HL-60 (cell line): Measurements from ENCODE around the gene USP8.
"Not testable (repeated sequence)": the region's sequence is repeated elsewhere in the genome, so short reads cannot be mapped to it uniquely, and the experiment has no call there.

Source experiments
- DNase-seq, 2 experiments: peaks; one replicate each; pipeline ENCODE4 v3.0.0-alpha.2; 2010 to 2020; ENCODE audit warnings: low read depth in 1 of 2, low spot score in 1 of 2
- H3K27ac ChIP-seq: fragments of 250-450 bp; sonication (Bioruptor Pico); replicated peaks from 2 replicates; pipeline ENCODE4 v1.5.1; 2020; ENCODE audit warnings: mild to moderate bottlenecking, moderate library complexity
- H3K27me3 ChIP-seq: fragments of 250-450 bp; sonication (Bioruptor Pico); 2 replicates; pipeline ENCODE4 v1.5.1; 2021; ENCODE audit warnings: mild to moderate bottlenecking, moderate library complexity; ENCODE audit not compliant: insufficient read depth, poor library complexity, severe bottlenecking
- H3K4me3 ChIP-seq: replicated peaks from 2 replicates; pipeline ENCODE4 v1.5.1; 2011; ENCODE audit warnings: mild to moderate bottlenecking, control low read depth, low read length; ENCODE audit not compliant: insufficient read depth
- GABPA ChIP-seq: IDR thresholded peaks from 2 replicates; pipeline ENCODE4 v1.6.1; 2012; ENCODE audit warnings: low read depth
- POLR2AphosphoS5 ChIP-seq: IDR thresholded peaks from 2 replicates; pipeline ENCODE4 v1.6.1; 2012; ENCODE audit warnings: low read depth
- SPI1 ChIP-seq: IDR thresholded peaks from 2 replicates; pipeline ENCODE4 v1.6.1; 2012; ENCODE audit warnings: low read depth, mild to moderate bottlenecking, borderline replicate concordance
- TF ChIP-seq, protein P1 (sequence below): IDR thresholded peaks from 2 replicates; pipeline ENCODE4 v1.6.1; 2012; ENCODE audit warnings: low read depth; ENCODE audit not compliant: insufficient replicate concordance
- TF ChIP-seq, protein P2 (sequence below): IDR thresholded peaks from one replicate; pipeline ENCODE4 v1.5.1; 2011; ENCODE audit warnings: low read length, control low read depth, inconsistent platforms; ENCODE audit not compliant: insufficient read depth

Gene USP8

DNA sequence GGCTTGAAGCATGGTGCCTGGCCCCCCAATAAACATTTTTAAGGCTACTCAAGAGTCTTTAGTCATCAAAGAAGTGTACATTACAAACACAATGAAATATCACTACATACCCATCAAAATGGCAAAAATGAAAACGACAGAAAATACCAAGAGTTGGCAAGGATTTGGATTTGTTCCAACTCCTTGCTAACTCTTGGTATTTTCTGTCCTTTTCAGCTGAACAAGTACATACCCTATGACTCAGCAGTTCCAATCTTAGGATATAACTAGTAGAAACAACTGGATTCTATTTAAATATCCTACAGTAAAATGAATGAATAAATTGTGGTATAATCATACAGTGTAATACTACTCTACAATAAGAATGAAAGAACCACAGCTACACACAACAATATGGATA lies 44.1 kb upstream of the USP8 start:
- Histone ChIP-seq H3K4me3 (no peak overlapping the region), H3K27me3 (no peaks in the 10 kb centered on the region), H3K27ac (no peak overlapping the region)
- TF ChIP-seq, protein P1, sequence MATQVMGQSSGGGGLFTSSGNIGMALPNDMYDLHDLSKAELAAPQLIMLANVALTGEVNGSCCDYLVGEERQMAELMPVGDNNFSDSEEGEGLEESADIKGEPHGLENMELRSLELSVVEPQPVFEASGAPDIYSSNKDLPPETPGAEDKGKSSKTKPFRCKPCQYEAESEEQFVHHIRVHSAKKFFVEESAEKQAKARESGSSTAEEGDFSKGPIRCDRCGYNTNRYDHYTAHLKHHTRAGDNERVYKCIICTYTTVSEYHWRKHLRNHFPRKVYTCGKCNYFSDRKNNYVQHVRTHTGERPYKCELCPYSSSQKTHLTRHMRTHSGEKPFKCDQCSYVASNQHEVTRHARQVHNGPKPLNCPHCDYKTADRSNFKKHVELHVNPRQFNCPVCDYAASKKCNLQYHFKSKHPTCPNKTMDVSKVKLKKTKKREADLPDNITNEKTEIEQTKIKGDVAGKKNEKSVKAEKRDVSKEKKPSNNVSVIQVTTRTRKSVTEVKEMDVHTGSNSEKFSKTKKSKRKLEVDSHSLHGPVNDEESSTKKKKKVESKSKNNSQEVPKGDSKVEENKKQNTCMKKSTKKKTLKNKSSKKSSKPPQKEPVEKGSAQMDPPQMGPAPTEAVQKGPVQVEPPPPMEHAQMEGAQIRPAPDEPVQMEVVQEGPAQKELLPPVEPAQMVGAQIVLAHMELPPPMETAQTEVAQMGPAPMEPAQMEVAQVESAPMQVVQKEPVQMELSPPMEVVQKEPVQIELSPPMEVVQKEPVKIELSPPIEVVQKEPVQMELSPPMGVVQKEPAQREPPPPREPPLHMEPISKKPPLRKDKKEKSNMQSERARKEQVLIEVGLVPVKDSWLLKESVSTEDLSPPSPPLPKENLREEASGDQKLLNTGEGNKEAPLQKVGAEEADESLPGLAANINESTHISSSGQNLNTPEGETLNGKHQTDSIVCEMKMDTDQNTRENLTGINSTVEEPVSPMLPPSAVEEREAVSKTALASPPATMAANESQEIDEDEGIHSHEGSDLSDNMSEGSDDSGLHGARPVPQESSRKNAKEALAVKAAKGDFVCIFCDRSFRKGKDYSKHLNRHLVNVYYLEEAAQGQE: no peak
- TF ChIP-seq GABPA (no peak), SPI1 (no peak), POLR2AphosphoS5 (no peak)
- TF ChIP-seq, protein P2, sequence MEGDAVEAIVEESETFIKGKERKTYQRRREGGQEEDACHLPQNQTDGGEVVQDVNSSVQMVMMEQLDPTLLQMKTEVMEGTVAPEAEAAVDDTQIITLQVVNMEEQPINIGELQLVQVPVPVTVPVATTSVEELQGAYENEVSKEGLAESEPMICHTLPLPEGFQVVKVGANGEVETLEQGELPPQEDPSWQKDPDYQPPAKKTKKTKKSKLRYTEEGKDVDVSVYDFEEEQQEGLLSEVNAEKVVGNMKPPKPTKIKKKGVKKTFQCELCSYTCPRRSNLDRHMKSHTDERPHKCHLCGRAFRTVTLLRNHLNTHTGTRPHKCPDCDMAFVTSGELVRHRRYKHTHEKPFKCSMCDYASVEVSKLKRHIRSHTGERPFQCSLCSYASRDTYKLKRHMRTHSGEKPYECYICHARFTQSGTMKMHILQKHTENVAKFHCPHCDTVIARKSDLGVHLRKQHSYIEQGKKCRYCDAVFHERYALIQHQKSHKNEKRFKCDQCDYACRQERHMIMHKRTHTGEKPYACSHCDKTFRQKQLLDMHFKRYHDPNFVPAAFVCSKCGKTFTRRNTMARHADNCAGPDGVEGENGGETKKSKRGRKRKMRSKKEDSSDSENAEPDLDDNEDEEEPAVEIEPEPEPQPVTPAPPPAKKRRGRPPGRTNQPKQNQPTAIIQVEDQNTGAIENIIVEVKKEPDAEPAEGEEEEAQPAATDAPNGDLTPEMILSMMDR: no peak
- DNase-seq: no peak

DNA sequence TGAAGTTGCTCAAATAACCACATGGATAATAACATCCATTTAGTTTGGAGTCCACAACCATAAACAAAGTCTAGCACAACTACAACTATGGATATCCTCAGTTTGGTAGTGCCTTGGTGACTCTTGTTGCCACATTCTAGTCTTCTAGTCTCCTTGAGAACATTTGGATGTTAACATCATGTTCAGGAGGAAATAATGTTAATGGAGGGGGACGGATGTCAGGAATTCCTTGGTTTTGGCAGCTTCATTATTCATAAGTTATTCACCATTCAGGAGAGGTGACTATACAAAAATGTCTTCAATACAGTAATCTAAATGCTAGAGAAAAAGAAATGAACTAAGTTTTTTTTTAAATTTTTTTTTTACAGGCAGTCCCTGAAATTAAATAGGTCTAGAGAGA lies 42.8 kb upstream of the USP8 start:
- Histone ChIP-seq H3K4me3 (no peak overlapping the region), H3K27me3 (no peaks in the 10 kb centered on the region), H3K27ac (no peak overlapping the region)
- TF ChIP-seq SPI1 (no peak), POLR2AphosphoS5 (no peak), GABPA (no peak)
- TF ChIP-seq, protein P2: no peak
- TF ChIP-seq, protein P1: no peak
- DNase-seq: no peak

DNA sequence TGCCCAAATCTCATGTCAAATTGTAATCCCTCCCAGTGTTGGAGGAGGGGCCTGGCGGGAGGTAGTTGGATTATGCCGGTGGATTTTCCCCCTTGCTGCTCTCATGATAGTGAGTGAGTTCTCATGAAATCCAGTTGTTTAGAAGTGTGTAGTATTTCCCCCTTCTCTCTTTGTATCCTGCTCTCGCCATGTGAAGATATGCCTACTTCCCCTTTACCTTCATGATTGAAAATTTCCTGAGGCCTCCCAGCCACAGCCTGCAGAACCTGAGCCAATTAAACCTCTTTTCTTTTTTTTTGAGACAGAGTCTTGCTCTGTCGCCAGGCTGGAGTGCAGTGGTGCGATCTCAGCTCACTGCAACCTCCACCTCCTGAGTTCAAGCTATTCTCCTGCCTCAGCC lies 41.8 kb upstream of the USP8 start:
- H3K27ac ChIP-seq, H3K27me3 ChIP-seq, H3K4me3 ChIP-seq: not testable (repeated sequence)
- peak; percentile 53; the same call in 1 of the 2 replicates for TF ChIP-seq SPI1
- peak in 1 of 2 experiments; percentile 47 for DNase-seq

DNA sequence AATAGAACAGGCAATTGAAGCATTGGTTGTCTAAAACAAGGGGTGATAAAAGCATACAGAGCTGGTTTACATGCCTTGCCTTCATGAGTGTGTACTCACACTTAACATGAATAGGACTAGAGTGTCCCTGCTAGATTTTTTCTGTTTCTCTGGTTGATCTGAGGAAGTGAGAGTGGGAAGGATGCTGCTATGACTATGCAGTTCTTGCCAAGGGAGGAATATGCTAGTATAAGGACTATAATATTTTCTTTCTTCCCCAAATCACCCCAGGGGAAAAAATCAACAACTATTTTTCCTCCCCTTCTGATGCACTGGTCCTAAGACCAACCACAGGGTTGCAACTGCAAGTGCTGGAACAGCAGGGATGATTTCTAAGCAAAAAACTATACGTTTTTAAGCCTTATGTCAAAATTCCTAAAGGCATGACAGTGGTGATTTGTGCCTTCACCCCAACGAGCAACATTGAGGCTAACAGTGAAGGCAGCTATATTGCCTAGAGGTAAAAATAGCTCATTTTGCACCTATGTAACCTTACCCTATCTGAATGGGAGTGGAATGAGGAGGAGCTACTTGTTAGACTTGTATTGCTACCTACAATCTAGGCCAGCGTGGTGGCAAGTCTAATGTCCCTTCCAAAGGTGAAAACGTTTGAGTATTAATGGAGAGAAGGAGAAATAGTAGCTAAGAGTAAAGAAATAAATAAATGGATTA lies 33.5 kb upstream of the USP8 start:
- no peak overlapping the region for H3K4me3 ChIP-seq

DNA sequence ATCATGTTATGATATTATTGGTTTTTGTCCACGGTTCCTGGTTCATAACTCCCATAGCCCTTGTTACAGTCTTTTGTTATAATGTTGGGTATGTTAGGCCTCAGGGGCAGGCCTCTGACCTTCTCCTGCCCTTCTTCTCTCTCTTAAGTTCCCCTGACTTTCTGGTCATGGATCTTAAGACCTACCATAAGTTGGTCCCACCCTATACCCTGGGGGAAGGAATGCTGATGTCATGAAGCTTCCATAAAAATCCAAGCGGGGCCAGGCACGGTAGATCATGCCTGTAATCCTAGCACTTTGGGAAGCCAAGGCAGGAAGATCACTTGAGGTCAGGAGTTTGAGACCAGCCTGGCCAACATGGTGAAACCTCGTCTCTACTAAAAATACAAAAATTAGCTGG lies 32.6 kb upstream of the USP8 start:
- not testable (repeated sequence) for DNase-seq

More for the DNA sequence above, 33.5 kb upstream of the USP8 start:
- TF ChIP-seq GABPA: no peak
- TF ChIP-seq SPI1: peak; percentile 63; the same call in 1 of the 2 replicates
- Histone ChIP-seq H3K27me3 (no peaks in the 10 kb centered on the region), H3K27ac (no peak overlapping the region)
- peak; percentile 14 to 35 for DNase-seq

More for the DNA sequence above, 32.6 kb upstream of the USP8 start:
- not testable (repeated sequence) for H3K4me3 ChIP-seq, H3K27me3 ChIP-seq, H3K27ac ChIP-seq
